HCEC 1CT (cell line): Measurements from ENCODE around the gene LYZL4.

Source experiments
- DNase-seq: peaks from one replicate; pipeline ENCODE4 v3.0.0-alpha.2; 2017

LYZL4 gene

DNA sequence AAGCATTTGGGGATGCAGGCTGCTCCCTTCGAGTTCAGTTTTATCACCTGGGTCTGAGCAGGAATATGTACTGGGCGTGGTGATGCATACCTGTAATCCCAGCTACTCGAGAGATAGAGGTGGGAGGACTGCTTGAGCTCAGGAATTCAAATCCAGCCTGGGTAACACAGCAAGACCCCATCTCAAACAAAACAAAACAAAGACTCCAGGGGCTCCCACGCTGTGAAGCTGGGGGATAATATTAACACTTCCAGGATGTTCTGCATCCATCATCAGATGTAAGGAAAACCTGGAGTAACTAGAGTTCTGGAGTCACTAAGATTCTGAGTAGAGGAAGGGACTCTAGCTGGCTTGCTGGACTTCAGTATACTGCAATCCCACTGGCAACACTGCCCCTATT is 40.6 kb downstream of the LYZL4 start:
- no peak for DNase-seq

DNA sequence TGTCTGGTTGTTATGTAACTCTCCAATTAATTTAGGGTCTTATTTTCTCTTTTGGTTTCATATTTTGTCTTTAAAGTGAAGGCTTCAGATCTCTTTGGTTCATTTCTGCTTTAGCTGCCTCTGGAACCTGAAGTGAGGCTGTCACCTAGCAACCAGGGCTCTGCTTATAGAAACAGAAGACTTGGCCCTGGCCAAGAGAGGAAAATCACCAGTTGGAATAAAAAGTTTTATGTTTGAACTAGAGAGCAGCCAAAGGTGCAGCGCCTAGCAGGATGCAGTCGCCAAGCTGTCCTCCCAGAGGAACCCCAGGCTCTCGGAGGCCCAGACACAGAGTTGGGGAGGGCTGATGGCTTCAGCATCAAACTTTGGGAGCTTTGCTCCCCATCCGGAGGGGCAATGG is 41.1 kb downstream of the LYZL4 start:
- no peak for DNase-seq

DNA sequence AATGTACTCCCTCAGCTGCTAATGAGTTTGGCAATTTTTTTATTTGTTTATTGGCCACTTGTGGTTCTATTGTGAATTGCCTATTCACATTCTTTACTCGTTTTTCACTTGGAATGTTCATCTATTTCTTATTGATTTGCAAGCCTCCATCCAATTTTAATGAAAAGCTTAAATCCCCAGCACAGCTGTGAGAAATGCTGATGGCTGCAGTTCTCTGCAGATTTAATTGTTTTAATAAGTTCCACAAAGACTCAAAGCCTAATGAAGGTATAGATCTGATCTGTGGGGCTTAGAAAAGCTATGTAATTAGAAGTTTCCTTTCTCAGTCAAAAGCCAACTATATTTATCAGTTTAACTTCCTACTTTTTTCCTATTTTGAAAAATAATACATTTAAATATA is 41.5 kb downstream of the LYZL4 start:
- DNase-seq, result no peak

DNA sequence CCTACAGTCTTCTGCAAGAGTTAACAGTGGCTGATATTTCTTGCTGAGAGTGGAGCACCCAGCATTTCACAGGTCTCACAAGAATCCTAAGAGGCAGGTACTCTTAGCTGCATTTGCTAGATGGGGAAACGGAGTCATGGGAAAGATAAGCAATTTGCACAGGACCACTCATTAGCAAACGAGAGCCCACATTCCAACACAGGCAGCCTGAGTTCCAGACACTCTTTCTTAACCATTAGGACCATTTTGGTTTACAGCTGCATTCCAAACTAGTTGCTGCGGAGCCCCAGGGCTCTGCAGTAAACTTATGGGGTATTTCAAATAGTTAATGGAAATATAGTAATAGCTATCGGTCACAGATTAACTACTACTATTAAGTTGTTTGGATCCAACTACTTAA is 42.5 kb downstream of the LYZL4 start:
- DNase-seq, result no peak

DNA sequence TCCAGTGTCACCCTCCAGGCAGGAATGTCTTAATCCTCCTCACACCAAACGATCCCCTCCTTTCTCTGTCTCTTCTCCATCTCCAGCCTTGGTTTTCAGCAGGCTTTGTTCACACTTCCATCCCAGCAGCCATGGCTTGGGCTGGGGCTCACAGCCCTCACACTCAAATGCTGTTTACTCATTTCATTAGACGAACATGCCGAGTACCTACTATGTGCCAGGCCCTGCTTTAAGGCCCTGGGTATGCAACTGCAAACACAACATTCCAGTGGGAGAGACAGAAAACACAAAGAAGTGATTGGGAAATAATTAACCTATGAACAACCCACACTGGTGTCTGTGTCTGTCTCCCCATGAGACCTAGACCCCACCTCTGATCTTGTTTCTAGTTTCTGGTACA is 43.9 kb downstream of the LYZL4 start:
- no peak for DNase-seq

DNA sequence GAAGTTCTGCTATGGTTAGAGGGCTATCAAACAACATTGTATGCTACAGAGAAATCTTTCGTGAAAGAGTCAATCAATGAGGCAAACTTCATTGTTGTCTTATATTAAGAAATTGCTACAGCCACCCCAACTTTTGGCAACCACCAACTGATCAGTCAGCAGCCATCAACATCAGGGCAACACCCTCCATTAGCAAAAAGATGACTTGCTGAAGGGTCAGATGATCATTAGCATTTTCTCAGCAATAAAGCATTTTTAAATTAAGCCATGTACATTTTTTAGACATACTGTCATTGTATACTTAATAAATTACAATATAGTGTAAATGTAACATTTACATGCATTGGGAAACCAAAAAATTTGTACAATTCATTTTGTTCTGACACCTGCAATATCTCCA is 53.1 kb downstream of the LYZL4 start:
- no peak for DNase-seq

DNA sequence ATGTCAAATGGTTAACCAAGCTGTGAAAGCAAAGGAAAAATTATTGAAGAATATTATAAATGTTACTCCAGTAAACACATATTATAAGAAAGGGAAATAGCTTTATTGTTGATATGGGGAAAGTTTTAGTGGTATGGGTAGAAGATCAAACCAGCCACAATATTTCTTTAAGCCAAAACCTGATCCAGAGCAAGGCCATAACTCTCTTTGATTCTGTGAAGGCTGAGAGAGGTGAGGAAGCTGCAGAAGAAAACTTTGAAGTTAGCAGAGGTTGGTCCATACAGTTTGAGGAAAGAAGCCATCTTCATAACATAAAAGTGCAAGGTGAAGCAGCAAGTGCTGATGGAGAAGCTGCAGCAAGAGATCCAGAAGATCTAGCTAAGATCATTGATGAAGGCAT is 54.8 kb downstream of the LYZL4 start:
- DNase-seq, result no peak

DNA sequence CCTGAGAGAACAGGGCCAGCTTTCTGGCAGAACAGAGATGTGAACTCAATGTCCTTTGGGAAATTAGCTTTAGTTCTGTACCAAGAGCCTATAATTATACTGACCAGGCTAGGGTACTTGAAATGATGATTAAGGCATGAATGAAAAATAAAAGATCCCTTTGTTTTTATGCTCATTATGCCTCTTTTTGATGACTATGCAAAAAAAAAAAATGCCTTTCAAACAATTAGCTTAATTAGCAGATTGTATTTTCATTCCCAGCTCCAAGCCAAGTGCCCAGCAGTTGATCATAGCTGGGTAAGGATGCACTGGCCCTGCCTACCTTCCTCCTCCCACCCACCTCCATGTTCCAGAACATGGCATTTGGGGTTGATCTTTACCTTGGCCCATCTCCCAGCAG is 56.8 kb downstream of the LYZL4 start:
- no peak for DNase-seq

DNA sequence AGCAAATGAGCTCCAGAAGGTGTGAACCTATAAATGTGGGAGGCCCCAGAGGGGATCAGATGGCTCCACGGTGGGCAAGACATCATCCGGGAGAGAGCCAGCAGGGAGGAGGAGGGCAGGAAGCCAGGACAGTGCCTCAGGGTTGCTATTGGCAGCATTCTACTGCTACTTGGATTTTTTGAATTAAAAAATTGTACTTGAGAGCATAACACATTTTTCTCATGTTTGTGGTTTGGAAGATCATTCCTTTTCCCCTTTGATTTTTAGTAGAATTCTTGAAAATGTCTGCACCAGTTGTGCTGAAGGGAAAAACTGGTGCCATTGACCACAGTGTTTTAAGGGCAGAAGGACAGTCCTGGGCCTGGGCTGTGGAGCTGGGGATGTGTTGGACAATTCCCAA is 59.2 kb downstream of the LYZL4 start:
- peak; percentile 32 for DNase-seq

DNA sequence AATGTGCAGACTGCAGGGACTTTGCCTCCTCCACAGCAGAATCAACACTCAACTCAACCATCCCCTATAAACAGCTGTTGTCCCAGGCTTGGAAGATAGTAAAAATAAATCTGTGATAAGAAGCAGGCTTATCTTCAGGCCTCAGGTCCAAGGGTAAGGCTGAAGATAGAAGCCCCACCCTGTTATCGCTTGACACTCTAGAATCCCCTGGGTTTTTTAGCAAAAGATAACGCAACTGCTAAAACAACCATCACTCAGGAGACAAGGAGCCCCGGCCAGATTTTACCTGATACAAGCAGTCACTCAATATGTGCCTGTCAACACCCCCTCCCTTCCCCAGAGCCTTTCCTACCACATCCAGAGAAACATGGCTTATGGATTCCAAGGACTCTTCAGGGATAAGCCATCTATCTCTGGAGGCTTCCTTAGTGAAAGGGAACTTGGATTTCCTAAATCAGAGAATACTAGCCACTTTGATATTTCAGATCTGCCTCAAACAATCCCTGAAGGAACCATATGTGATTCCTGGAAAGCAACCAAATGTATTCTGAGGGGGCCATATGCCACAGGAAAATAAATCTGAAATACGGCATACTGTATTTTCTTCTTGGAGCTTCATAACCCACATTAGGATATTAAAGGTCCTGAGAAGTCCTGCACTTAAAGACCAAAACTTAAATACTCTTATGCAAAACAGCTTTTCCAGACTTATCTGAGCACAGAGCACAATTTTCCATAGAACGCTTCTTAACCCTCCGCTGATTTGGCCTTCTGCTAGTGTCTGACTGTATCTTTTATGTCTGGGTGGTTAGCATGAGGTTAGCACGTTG is 60.4 kb downstream of the LYZL4 start:
- DNase-seq, result no peak

DNA sequence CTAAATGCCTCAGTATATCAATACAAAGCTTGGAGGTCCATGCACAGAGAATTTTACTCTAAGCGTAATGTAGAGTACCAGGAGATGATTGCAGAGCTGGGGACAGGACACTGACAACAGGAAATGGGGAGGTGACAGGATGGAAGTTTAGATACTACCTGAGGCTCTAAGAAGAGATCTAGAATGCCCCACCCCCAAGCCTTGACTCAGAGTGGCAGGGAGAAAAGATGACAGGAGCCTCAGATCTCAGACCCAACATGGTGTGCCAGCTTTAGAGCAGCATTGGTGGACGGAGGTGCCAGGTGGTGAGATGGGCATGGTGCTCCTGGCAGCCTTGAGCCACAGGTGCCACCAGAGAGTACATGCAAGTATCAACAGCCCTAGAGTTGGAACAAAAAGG is 62.5 kb downstream of the LYZL4 start:
- no peak for DNase-seq
